SK-N-SH treated with all-trans-retinoic acid at 6 μM for 48 hours (cell line): ENCODE results near the gene DCX.

Experiments
- ATAC-seq: fragments of 200-7000 bp; cut with Tn5 transposase; 3 replicates; pipeline ENCODE4 v1.9.1; 2020; ENCODE audit warnings: mild to moderate bottlenecking, moderate library complexity
- ARNTL ChIP-seq: fragments of 450-650 bp; formaldehyde crosslinking; IDR thresholded peaks from 2 replicates; pipeline ENCODE4 v1.5.0; 2020; ENCODE audit warnings: low read depth, mild to moderate bottlenecking, moderate library complexity, borderline replicate concordance
- BACH2 ChIP-seq: fragments of 250-450 bp; sonication (Bioruptor Pico); IDR thresholded peaks from 2 replicates; pipeline ENCODE4 v1.9.0; 2021; ENCODE audit warnings: mild to moderate bottlenecking, borderline replicate concordance
- CSDC2 ChIP-seq: fragments of 250-450 bp; sonication (Bioruptor Pico); IDR thresholded peaks from 2 replicates; pipeline ENCODE4 v1.5.0; 2020; ENCODE audit warnings: mild to moderate bottlenecking, moderate library complexity
- ESRRG ChIP-seq: fragments of 250-450 bp; sonication (Bioruptor Pico); IDR thresholded peaks from 2 replicates; pipeline ENCODE4 v1.6.1; 2021; ENCODE audit warnings: mild to moderate bottlenecking
- GLIS3 ChIP-seq: fragments of 250-450 bp; sonication (Bioruptor Pico); IDR thresholded peaks from 2 replicates; pipeline ENCODE4 v1.5.0; 2020; ENCODE audit warnings: mild to moderate bottlenecking, moderate library complexity
- ISL1 ChIP-seq: fragments of 250-450 bp; sonication (Bioruptor Pico); IDR thresholded peaks from 2 replicates; pipeline ENCODE4 v2.1.2; 2022; ENCODE audit warnings: mild to moderate bottlenecking, moderate library complexity
- OSR1 ChIP-seq: fragments of 250-450 bp; sonication (Bioruptor Pico); IDR thresholded peaks from 2 replicates; pipeline ENCODE4 v1.8.0; 2022; ENCODE audit warnings: moderate library complexity, mild to moderate bottlenecking, inconsistent platforms
- PPARA ChIP-seq: fragments of 250-450 bp; sonication (Bioruptor Pico); IDR thresholded peaks from 2 replicates; pipeline ENCODE4 v1.5.0; 2020; ENCODE audit warnings: mild to moderate bottlenecking, borderline replicate concordance
- RARB ChIP-seq: fragments of 250-450 bp; sonication (Bioruptor Pico); IDR thresholded peaks from 2 replicates; pipeline ENCODE4 v1.8.0; 2021; ENCODE audit warnings: mild to moderate bottlenecking, moderate library complexity
- SNAI2 ChIP-seq: fragments of 250-450 bp; sonication (Bioruptor Pico); IDR thresholded peaks from 2 replicates; pipeline ENCODE4 v1.5.0; 2020; ENCODE audit warnings: mild to moderate bottlenecking, moderate library complexity
- TCF4 ChIP-seq: fragments of 250-450 bp; sonication (Bioruptor Pico); IDR thresholded peaks from 2 replicates; pipeline ENCODE4 v1.8.0; 2021; ENCODE audit warnings: mild to moderate bottlenecking, moderate library complexity, borderline replicate concordance
- TOX ChIP-seq: fragments of 250-450 bp; sonication (Bioruptor Pico); IDR thresholded peaks from 2 replicates; pipeline ENCODE4 v1.8.0; 2021; ENCODE audit warnings: mild to moderate bottlenecking, moderate library complexity, borderline replicate concordance
- TSHZ2 ChIP-seq: fragments of 250-450 bp; sonication (Bioruptor Pico); IDR thresholded peaks from 2 replicates; pipeline ENCODE4 v1.5.0; 2020; ENCODE audit warnings: mild to moderate bottlenecking, moderate library complexity
- ZC3H10 ChIP-seq: fragments of 250-450 bp; sonication (Bioruptor Pico); IDR thresholded peaks from 2 replicates; pipeline ENCODE4 v1.5.1; 2021; ENCODE audit warnings: mild to moderate bottlenecking, moderate library complexity
- ZFP3 ChIP-seq: fragments of 250-450 bp; sonication (Bioruptor Pico); IDR thresholded peaks from 2 replicates; pipeline ENCODE4 v1.5.0; 2020; ENCODE audit warnings: mild to moderate bottlenecking, moderate library complexity
- ZFP30 ChIP-seq: fragments of 450-650 bp; formaldehyde crosslinking; IDR thresholded peaks from 2 replicates; pipeline ENCODE4 v1.5.0; 2022; ENCODE audit warnings: mild to moderate bottlenecking, moderate library complexity
- ZNF565 ChIP-seq: fragments of 450-650 bp; formaldehyde crosslinking; conservative IDR thresholded peaks from 2 replicates; pipeline ENCODE4 v1.5.0; 2020; ENCODE audit warnings: low read depth, mild to moderate bottlenecking, moderate library complexity
- ZNF70 ChIP-seq: fragments of 450-650 bp; formaldehyde crosslinking; IDR thresholded peaks from 2 replicates; pipeline ENCODE4 v1.5.0; 2020; ENCODE audit warnings: mild to moderate bottlenecking, moderate library complexity
- ZNF8 ChIP-seq: fragments of 450-650 bp; formaldehyde crosslinking; IDR thresholded peaks from 2 replicates; pipeline ENCODE4 v1.5.0; 2020; ENCODE audit warnings: mild to moderate bottlenecking, moderate library complexity
- TF ChIP-seq, protein P1 (sequence below): fragments of 250-450 bp; sonication (Bioruptor Pico); IDR thresholded peaks from 2 replicates; pipeline ENCODE4 v1.5.1; 2020; ENCODE audit warnings: low read depth, mild to moderate bottlenecking, moderate library complexity
- TF ChIP-seq, protein P2 (sequence below): fragments of 250-450 bp; sonication (Bioruptor Pico); IDR thresholded peaks from 2 replicates; pipeline ENCODE4 v1.5.1; 2021; ENCODE audit warnings: mild to moderate bottlenecking, moderate library complexity
- TF ChIP-seq, protein P3 (sequence below): fragments of 250-450 bp; sonication (Bioruptor Pico); IDR thresholded peaks from 2 replicates; pipeline ENCODE4 v1.8.0; 2020; ENCODE audit warnings: mild to moderate bottlenecking, moderate library complexity, borderline replicate concordance
- TF ChIP-seq, protein P4 (sequence below): fragments of 250-450 bp; sonication (Bioruptor Pico); IDR thresholded peaks from 2 replicates; pipeline ENCODE4 v1.8.0; 2021; ENCODE audit warnings: low read depth, mild to moderate bottlenecking, moderate library complexity, borderline replicate concordance

DCX gene

GRCh38 chrX:111337067-111337637, 74.8 kb downstream of the DCX start:
- TF ChIP-seq BACH2 = no peak
- no peak for TF ChIP-seq ZNF70
- no peak for TF ChIP-seq ISL1 (CRISPR knock-in tag)
- no peak for TF ChIP-seq TCF4
- no peak for TF ChIP-seq OSR1 (CRISPR knock-in tag)
- no peak for TF ChIP-seq ARNTL (CRISPR knock-in tag)
- TF ChIP-seq RARB = no peak
- TF ChIP-seq ZNF565 = no peak
- no peak for TF ChIP-seq PPARA
- TF ChIP-seq, protein P1, sequence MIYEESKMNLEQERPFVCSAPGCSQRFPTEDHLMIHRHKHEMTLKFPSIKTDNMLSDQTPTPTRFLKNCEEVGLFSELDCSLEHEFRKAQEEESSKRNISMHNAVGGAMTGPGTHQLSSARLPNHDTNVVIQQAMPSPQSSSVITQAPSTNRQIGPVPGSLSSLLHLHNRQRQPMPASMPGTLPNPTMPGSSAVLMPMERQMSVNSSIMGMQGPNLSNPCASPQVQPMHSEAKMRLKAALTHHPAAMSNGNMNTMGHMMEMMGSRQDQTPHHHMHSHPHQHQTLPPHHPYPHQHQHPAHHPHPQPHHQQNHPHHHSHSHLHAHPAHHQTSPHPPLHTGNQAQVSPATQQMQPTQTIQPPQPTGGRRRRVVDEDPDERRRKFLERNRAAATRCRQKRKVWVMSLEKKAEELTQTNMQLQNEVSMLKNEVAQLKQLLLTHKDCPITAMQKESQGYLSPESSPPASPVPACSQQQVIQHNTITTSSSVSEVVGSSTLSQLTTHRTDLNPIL (CRISPR knock-in tag) = no peak
- no peak for TF ChIP-seq SNAI2
- TF ChIP-seq ZFP3 (CRISPR knock-in tag) = no peak
- TF ChIP-seq, protein P2, sequence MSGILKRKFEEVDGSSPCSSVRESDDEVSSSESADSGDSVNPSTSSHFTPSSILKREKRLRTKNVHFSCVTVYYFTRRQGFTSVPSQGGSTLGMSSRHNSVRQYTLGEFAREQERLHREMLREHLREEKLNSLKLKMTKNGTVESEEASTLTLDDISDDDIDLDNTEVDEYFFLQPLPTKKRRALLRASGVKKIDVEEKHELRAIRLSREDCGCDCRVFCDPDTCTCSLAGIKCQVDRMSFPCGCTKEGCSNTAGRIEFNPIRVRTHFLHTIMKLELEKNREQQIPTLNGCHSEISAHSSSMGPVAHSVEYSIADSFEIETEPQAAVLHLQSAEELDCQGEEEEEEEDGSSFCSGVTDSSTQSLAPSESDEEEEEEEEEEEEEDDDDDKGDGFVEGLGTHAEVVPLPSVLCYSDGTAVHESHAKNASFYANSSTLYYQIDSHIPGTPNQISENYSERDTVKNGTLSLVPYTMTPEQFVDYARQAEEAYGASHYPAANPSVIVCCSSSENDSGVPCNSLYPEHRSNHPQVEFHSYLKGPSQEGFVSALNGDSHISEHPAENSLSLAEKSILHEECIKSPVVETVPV (CRISPR knock-in tag) = no peak
- TF ChIP-seq GLIS3 (CRISPR knock-in tag) = no peak
- no peak for TF ChIP-seq TSHZ2 (CRISPR knock-in tag)
- no peak for TF ChIP-seq ZFP30 (CRISPR knock-in tag)
- no peak for TF ChIP-seq ZC3H10
- TF ChIP-seq, protein P3, sequence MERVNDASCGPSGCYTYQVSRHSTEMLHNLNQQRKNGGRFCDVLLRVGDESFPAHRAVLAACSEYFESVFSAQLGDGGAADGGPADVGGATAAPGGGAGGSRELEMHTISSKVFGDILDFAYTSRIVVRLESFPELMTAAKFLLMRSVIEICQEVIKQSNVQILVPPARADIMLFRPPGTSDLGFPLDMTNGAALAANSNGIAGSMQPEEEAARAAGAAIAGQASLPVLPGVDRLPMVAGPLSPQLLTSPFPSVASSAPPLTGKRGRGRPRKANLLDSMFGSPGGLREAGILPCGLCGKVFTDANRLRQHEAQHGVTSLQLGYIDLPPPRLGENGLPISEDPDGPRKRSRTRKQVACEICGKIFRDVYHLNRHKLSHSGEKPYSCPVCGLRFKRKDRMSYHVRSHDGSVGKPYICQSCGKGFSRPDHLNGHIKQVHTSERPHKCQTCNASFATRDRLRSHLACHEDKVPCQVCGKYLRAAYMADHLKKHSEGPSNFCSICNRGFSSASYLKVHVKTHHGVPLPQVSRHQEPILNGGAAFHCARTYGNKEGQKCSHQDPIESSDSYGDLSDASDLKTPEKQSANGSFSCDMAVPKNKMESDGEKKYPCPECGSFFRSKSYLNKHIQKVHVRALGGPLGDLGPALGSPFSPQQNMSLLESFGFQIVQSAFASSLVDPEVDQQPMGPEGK (CRISPR knock-in tag) = no peak
- no peak for TF ChIP-seq TOX (CRISPR knock-in tag)
- TF ChIP-seq ZNF8 (CRISPR knock-in tag) = no peak
- no peak for ATAC-seq

DNA sequence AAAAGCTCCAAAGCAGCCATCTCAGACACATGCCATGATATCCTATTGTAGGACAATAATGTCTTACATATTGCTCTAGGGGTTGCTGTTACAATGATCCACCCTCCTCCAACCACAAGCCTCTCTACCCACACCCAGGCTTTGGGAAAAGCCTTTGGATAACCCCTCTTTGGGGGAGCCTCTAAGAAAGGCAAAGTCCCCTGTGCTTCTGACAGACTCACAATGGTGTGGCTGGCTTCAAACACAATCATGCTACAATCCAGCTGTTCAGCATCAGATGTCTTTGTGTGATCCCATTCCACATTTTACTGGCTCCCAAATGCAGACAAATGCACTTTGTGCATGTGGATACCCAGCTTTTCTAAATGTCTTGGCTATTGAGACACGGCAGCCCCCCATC, 75.9 kb downstream of the DCX start:
- ATAC-seq = no peak
- TF ChIP-seq RARB (no peak), ZNF565 (no peak), ZNF8 (CRISPR knock-in tag) (no peak), TOX (CRISPR knock-in tag) (no peak), ZFP3 (CRISPR knock-in tag) (no peak), BACH2 (no peak), SNAI2 (no peak), PPARA (no peak), ARNTL (CRISPR knock-in tag) (no peak), CSDC2 (CRISPR knock-in tag) (no peak), ZC3H10 (no peak), TCF4 (no peak), TSHZ2 (CRISPR knock-in tag) (no peak), ESRRG (CRISPR knock-in tag) (no peak), OSR1 (CRISPR knock-in tag) (no peak), ZFP30 (CRISPR knock-in tag) (no peak)
- TF ChIP-seq, protein P4, sequence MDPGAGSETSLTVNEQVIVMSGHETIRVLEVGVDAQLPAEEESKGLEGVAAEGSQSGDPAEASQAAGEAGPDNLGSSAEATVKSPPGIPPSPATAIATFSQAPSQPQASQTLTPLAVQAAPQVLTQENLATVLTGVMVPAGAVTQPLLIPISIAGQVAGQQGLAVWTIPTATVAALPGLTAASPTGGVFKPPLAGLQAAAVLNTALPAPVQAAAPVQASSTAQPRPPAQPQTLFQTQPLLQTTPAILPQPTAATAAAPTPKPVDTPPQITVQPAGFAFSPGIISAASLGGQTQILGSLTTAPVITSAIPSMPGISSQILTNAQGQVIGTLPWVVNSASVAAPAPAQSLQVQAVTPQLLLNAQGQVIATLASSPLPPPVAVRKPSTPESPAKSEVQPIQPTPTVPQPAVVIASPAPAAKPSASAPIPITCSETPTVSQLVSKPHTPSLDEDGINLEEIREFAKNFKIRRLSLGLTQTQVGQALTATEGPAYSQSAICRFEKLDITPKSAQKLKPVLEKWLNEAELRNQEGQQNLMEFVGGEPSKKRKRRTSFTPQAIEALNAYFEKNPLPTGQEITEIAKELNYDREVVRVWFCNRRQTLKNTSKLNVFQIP = no peak
- TF ChIP-seq, protein P1 (CRISPR knock-in tag) = no peak
- TF ChIP-seq, protein P2 (CRISPR knock-in tag) = no peak
